HPDE6-E6E7 (cell line): Measurements from ENCODE around the gene NDUFB7.
A peak's percentile ranks its signal among the peaks of the same experiment; 100 is the strongest.
"Not testable (repeated sequence)": the region's sequence is repeated elsewhere in the genome, so short reads cannot be mapped to it uniquely, and the experiment has no call there.

Source experiments
- DNase-seq: peaks from one replicate; pipeline ENCODE4 v3.0.0; 2011; ENCODE audit warnings: missing footprints; ENCODE audit errors: extremely low spot score

Gene NDUFB7

GRCh38 chr19:14571695-14572490 is at the start of gene NDUFB7:
Gene NDUFB7, minus strand, starts transcription at chr19:14572066. Its CDS starts 66 bp downstream, at chr19:14572000.
- peak; percentile 93 for DNase-seq

GRCh38 chr19:14619404-14619803 is 47.5 kb upstream of the NDUFB7 start:
- no peak for DNase-seq

- no peak for DNase-seq
Observed at GRCh38 chr19:14616407-14616806, 44.5 kb upstream of the NDUFB7 start.

DNA sequence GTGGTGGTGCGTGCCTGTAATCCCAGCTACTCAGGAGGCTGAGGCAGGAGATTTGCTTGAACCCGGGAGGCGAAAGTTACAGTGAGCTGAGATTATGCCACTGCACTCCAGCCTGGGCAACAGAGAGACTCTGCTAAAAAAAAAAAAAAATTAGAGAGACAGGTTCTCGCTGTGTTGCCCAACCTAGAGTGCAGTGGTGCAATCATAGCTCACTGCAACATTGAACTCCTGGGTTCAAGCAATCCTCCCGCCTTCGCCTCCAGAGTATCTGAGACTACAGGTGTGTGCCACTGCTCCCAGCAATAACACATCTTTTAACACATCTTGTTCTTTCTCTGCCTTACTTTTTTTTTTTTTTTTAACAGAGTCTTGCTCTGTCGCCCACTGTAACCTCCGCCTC is 43.8 kb upstream of the NDUFB7 start:
- DNase-seq, result no peak

DNA sequence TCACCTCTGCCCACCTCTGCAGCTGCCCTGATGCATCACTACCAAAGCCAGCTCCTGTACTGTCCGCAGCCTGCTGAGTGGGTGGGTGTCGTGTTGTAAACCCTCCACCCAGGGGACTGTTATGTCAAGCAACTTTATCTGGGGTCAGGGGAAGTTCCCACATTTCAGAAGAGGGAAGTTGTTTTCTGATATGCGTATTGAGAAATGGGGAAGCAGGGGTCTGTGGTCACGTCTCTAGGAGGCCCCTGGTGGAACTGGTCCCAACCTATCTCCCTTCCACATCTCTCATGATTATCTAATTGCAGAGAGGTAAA is 42.2 kb upstream of the NDUFB7 start:
- DNase-seq, result no peak

DNA sequence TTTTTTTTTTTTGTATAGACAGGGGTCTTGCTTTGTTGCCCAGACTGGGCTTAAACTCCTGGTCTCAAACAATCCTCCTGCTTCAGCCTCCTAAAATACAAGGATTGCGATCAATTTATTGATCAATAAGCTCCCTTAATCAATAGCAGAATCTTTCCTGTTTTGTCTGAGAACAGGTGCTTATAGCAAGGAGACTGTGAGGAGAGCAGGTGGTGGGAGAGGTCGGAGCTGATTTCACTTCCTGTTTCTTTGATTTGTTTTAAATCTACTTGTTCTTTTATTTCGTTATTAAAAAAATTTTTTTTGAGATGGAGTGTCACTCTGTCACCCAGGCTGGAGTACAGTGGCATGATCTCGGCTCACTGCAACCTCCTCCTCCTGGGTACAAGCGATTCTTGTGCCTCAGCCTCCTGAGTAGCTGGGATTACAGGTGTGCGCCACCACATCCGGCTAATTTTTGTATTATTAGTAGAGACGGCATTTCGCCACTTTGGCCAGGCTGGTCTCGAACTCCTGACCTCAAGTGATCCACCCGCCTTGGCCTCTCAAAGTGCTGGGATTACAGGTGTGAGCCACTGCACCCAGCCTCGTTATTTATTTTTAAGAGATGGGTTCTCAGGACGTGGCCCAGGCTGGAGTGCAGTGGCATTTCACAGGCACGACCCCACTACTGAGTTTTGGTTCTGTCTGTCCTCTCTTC is 41.7 kb upstream of the NDUFB7 start:
- not testable (repeated sequence) for DNase-seq

- DNase-seq, result no peak
Observed at GRCh38 chr19:14612657-14613056, 40.8 kb upstream of the NDUFB7 start.

- not testable (repeated sequence) for DNase-seq
Observed at GRCh38 chr19:14612242-14612641, 40.4 kb upstream of the NDUFB7 start.

GRCh38 chr19:14611051-14611450 is 39.2 kb upstream of the NDUFB7 start:
- no peak for DNase-seq

DNA sequence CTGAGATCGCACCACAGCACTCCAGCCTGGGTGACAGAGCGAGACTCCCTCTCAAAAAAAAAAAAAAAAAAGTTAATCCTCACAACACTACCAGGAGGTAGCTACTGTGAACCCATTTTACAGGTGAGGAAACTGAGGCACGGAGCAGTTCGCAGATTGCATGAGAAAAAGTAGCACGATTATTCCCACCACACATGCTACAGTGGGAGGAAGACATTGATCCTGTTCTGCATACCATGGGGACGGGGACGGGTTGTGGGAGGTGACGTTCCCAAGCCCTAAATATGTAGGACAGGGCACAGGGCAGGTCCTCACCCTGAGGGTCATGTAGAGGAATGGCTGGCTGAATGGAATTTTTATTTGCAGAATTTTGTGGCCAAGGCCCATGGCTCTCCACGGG is 34.8 kb upstream of the NDUFB7 start:
- no peak for DNase-seq

DNA sequence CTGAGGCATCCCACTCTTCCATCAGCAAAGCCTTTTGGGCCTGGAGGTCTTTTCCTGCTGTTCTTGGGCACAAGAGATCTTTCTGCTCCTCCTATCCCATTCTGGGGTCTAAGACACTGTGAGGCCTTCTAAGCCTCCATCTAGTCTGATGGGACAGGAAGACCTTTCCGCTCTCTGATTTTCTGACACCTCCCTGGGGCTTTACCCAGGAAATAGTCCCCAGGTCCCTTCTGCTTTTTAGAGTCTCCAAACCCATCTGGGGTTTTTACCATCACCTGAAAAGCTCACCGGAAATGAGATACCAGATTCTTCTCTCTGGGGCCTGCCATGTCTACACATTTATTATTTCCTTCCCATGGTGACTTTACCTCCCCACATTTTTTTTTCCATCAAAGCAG is 32.1 kb upstream of the NDUFB7 start:
- no peak for DNase-seq

- no peak for DNase-seq
Observed at GRCh38 chr19:14599548-14600147, 27.8 kb upstream of the NDUFB7 start.

- no peak for DNase-seq
Observed at GRCh38 chr19:14595558-14595957, 23.7 kb upstream of the NDUFB7 start.

DNA sequence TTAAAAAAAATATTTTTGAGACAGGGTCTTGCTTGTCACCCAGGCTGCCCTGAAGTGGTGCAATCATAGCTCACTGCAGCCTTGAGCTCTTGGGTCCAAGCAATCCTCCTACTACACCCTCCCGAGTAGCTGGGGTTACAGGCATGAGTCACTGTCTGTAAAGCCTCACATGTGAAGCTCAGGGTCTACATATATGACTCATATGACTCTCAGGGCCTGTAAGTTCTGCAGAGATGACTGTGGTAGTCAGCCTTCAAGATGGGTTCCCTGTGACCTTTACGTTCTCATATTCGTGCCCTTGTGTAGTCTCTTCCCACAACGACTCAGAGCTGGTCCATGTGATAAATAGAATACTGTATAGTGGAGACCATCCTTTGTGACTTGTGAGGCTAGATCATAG is 17.6 kb upstream of the NDUFB7 start:
- not testable (repeated sequence) for DNase-seq

DNA sequence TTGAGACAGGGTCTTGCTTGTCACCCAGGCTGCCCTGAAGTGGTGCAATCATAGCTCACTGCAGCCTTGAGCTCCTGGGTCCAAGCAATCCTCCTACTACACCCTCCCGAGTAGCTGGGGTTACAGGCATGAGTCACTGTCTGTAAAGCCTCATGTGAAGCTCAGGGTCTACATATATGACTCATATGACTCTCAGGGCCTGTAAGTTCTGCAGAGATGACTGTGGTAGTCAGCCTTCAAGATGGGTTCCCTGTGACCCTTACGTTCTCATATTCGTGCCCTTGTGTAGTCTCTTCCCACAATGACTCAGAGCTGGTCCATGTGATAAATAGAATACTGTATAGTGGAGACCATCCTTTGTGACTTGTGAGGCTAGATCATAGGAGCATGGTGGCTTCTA is 13.3 kb upstream of the NDUFB7 start:
- not testable (repeated sequence) for DNase-seq

- DNase-seq, result not testable (repeated sequence)
Observed at GRCh38 chr19:14584372-14584771, 12.5 kb upstream of the NDUFB7 start.

DNA sequence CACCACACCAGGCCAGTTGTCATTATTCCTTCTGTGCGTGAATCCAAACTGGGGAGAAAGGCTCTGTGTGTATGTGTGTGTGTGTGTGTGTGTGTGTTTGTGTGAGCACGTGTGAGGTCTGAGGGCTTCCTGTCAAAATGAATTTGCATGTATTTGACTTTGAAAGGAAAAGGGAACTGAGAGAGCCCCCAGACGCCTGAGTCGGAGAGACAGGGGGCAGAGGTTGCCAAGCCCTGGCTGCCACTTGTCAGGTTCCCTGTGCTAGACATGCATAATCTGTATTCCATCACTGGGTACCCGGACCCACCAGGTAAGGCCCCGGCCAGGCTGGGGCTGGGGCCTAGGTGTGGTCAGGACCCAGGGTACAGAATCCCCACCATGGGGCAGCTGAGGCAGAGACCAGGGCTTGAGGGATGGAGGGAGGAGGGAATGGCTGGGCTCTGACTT is 11.1 kb upstream of the NDUFB7 start, which contains the start of gene CLEC17A:
TSS of gene CLEC17A (plus strand) at position 191 of the 447 bp plus-strand sequence. CDS start at position 268, 77 bp downstream.
- DNase-seq, result no peak

- no peak for DNase-seq
Observed at GRCh38 chr19:14580623-14581237, 8.9 kb upstream of the NDUFB7 start.

- no peak for DNase-seq
Observed at GRCh38 chr19:14577885-14578427, 6.1 kb upstream of the NDUFB7 start.

DNA sequence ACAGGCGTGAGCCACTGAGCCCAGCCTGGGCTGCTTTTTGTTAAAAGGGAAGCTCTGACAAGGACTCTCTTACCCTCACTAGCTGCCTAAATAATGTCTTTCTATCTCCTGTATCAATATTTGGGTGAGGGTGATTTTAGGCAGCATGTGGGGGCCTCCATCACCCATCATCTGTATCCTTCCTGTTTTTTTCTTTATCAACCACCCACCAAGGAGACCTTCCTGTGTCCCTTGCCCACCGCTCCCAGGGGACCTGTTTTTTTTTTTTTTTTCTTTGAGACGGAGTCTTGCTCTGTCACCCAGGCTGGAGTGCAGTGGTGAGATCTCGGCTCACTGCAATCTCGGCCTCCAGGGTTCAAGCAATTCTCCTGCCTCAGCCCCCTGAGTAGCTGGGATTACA is 5.4 kb upstream of the NDUFB7 start:
- no peak for DNase-seq

GRCh38 chr19:14576363-14576762 is 4.5 kb upstream of the NDUFB7 start:
- no peak for DNase-seq

DNA sequence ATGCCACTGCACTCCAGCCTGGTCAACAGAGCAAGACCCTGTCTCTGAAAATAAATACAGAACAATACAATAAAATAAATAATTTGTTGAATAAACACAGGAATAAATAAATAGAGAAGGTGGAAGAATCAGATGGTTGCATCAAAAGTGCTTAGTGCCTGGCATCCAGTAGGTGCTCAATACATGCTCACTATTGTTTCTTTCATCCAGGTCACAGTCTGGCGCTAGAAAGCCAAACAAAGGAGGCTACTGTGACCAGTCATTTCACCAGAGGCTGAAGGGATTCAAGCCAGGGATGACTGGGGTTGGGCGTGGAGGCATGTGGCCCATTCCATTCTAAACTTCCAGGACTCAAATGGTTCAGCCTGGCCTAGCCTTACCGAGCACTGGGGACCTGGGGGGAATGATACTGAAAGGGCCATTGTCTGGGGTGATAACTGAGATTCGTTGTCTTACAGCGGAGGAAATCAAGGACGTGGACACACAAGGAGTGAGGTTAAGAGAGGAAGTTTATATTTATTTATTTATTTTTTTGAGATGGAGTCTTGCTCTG is 3.6 kb upstream of the NDUFB7 start:
- DNase-seq, result no peak
